ENCODE measurements around the gene CMPK1.

Gene CMPK1

GRCh38 chr1:47424336-47424982 is 90.9 kb downstream of the CMPK1 start:
- peak in 3 of 4 experiments; percentile 35 to 48 (median 48) for DNase-seq
